HS-5 (cell line): ENCODE results near the gene RPL11.
"Not testable (repeated sequence)": the region's sequence is repeated elsewhere in the genome, so short reads cannot be mapped to it uniquely, and the experiment has no call there.

Experiments
- DNase-seq: peaks from one replicate; pipeline ENCODE4 v3.0.0-alpha.2; 2012; ENCODE audit warnings: low read depth

Gene RPL11

GRCh38 chr1:23685197-23685596 lies 6.4 kb upstream of the RPL11 start:
- not testable (repeated sequence) for DNase-seq

GRCh38 chr1:23687680-23688079 lies 3.9 kb upstream of the RPL11 start:
- not testable (repeated sequence) for DNase-seq

- DNase-seq, result not testable (repeated sequence)
Observed at GRCh38 chr1:23688281-23688680, 3.3 kb upstream of the RPL11 start.

- DNase-seq, result no peak
Observed at GRCh38 chr1:23692308-23692871, 784 bp downstream of the RPL11 start.

DNA sequence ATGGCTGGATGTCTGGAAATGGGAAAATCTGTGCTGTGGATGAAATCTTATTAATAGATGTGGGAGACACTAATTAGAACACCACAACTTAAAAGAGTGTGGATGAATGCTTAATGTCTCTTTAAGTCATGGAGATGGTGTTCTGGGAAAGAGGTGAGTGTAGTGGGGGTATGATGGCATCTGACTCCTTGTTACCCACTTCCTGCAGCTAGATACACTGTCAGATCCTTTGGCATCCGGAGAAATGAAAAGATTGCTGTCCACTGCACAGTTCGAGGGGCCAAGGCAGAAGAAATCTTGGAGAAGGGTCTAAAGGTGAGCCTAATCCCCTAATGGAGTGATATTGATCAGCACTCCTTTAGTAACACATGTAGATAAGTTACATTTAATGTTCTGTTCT lies 2.0 kb downstream of the RPL11 start:
- no peak for DNase-seq

- no peak for DNase-seq
Observed at GRCh38 chr1:23694371-23694770, 2.8 kb downstream of the RPL11 start.

GRCh38 chr1:23695667-23696066 lies 4.1 kb downstream of the RPL11 start:
- no peak for DNase-seq

GRCh38 chr1:23696335-23696989 lies 4.9 kb downstream of the RPL11 start:
- DNase-seq, result no peak

GRCh38 chr1:23698466-23698865 lies 6.9 kb downstream of the RPL11 start:
- DNase-seq, result no peak

DNA sequence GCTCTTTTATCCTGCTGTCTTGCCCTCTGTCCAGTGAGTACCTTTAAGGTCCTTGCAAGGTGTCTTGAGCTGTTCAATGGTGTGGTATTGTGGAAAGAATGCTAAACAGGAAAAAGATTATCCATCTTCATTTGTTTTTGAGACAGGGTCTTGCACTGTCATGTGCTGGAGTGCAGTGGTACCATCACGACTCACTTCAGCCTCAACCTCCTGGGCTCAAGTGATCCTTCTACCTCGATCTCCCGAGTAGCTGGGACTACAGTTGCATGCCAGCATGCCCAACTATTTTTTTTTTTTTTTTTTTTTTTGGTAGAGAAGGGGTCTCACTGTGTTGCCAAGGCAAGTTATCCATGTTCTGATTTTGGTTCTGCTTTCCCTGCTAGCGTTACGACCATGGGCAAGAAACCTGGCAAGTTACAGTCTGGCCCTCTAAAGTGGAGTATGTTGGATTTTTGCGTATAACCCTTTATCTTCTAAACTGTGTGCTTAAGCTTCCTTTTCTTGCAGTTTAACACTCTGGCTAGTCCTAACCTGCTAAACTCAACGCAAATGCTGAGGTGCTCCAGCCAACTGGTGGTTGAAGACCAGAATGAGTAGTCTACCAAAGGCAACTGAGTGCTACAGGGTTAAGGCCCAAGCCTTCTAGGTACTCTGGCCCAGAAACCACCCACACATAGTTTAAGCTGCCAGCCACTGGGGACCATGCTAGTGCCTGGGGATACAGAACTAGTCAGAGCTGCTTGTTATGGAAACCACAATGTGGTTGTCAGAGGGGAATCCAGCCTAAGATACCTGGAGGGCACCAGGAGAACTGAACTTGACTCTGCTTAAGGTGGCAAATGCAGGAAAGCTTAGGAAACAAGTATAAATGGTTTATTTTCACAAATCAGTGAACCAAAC lies 7.9 kb downstream of the RPL11 start:
- no peak for DNase-seq

DNA sequence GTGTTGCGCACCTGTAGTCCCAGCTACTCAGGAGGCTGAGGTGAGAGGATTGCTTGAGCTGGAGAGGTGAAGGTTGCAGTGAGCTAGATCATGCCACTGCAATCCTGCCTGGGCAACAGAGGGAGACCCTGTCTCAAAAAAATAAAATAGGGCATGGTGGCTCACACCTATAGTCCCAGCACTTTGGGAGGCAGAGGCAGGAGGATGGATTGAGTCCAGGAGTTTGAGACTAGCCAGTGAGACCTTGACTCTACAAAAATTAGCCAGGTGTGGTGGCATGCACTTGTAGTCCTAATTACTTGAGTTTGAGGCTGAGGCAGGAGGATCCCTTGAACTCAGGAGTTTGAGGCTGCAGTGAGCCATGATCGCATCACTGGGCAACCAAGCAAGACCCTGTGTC lies 9.7 kb downstream of the RPL11 start:
- DNase-seq, result no peak

GRCh38 chr1:23701996-23702395 lies 10.4 kb downstream of the RPL11 start:
- no peak for DNase-seq

DNA sequence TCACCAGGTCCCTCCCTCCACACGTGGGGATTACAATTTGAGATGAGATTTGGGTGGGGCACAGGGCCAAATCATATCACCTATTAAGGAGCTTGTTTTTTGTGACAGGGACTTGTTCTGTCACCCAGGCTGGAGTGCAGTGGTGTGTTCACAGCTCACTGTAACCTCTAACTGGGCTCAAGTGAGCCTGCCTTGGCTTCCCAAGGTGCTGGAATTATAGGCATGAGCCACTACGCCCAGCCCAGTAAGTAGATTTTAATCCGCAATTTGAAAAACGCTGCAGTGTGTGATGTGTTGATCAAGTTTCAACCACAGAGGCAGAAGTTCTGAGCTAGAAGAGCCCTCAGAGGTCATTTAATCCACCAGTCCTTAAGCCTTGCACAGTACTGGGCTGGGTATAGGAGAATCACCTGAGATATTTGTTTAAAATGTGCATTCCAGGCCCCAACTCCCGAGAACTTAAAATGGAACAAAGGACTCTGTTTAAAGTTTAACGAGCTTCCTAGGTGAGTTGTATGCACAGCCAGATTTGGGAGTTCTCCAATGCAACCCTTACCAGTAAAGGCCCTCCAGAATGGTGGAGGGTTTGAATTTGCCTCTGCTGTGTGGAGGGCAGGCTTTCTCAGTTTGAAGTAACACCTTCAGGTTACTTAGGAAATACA lies 13.4 kb downstream of the RPL11 start:
- no peak for DNase-seq

DNA sequence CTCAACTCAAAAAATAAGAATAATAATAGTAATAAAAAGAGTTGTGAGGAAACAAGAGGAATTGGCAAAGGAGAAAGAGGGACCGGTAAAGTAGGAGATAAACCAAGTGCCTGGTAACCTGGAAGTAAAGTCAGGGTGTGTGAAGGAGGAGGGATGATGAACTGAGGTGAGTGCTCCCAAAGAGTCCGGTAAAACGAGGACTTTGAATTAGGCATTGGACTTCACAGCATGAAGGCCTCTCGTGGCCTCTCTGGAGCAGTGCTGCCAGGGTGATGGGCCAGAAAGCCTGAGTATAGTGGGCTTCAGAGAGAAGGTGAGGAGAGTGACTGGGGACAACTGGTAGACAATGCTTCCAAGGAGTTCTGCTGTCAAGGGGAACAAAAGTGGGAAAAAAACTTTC lies 17.6 kb downstream of the RPL11 start:
- DNase-seq, result no peak

- no peak for DNase-seq
Observed at GRCh38 chr1:23718482-23718881, 26.9 kb downstream of the RPL11 start.

- DNase-seq, result no peak
Observed at GRCh38 chr1:23719162-23719820, 27.7 kb downstream of the RPL11 start.

GRCh38 chr1:23720256-23720995 lies 28.8 kb downstream of the RPL11 start:
- DNase-seq, result no peak

- no peak for DNase-seq
Observed at GRCh38 chr1:23722652-23723051, 31.0 kb downstream of the RPL11 start.

- no peak for DNase-seq
Observed at GRCh38 chr1:23726686-23727085, 35.1 kb downstream of the RPL11 start.

- DNase-seq, result no peak
Observed at GRCh38 chr1:23727362-23727811, 35.8 kb downstream of the RPL11 start.
